Epithelial cell of alveolus of lung (primary cell): Measurements from ENCODE around the gene TNFSF13B. TPM values are rescaled to one million over a fixed set of nuclear protein-coding genes. Genes with fewer than 3 reads are reported as not detected.

Source experiments
- total RNA-seq: library from RNA; depleted of rRNA; stranded (reverse); fragments of >200 nt; gene quantifications from 2 replicates; pipeline ENCODE4 v1.2.1, GENCODE V29; 2015

The TNFSF13B gene, protein sequence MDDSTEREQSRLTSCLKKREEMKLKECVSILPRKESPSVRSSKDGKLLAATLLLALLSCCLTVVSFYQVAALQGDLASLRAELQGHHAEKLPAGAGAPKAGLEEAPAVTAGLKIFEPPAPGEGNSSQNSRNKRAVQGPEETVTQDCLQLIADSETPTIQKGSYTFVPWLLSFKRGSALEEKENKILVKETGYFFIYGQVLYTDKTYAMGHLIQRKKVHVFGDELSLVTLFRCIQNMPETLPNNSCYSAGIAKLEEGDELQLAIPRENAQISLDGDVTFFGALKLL
- total RNA-seq, result 1.3 and 4.1 TPM in 2 replicates

DNA sequence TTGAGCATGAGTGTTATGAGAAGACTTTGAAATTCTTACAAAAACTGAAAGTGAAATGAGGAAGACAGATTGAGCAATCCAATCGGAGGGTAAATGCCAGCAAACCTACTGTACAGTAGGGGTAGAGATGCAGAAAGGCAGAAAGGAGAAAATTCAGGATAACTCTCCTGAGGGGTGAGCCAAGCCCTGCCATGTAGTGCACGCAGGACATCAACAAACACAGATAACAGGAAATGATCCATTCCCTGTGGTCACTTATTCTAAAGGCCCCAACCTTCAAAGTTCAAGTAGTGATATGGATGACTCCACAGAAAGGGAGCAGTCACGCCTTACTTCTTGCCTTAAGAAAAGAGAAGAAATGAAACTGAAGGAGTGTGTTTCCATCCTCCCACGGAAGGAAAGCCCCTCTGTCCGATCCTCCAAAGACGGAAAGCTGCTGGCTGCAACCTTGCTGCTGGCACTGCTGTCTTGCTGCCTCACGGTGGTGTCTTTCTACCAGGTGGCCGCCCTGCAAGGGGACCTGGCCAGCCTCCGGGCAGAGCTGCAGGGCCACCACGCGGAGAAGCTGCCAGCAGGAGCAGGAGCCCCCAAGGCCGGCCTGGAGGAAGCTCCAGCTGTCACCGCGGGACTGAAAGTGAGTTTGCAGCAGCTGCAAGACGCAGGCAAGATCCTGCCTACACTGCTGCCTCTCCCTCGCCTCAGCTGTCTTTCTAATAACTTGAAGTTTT lies at the start of gene TNFSF13B:
Gene TNFSF13B (plus strand): TSS at position 118 of the 728 bp plus-strand sequence. CDS start 178 bp downstream, at position 296.

Other genes starting within 250 kb of the TNFSF13B start
- 6.1 and 12.9 TPM in 2 replicates for gene LIG4, start 54.2 kb upstream of the TNFSF13B start, total RNA-seq
- gene ABHD13, start 51.3 kb upstream of the TNFSF13B start, total RNA-seq, result 7.2 and 10.2 TPM in 2 replicates